Stimulated activated CD8-positive, alpha-beta memory T cell treated with anti-CD3 and anti-CD28 coated beads, Interleukin-4, amount 100 ng/mL, for 24 hours (primary cell): Measurements from ENCODE around the gene LPIN1.
A peak's percentile ranks its signal among the peaks of the same experiment; 100 is the strongest.
"Not testable (repeated sequence)": the region's sequence is repeated elsewhere in the genome, so short reads cannot be mapped to it uniquely, and the experiment has no call there.

ENCODE experiments used
- DNase-seq: peaks from one replicate; pipeline ENCODE4 v3.0.0-alpha.2; 2020; ENCODE audit warnings: low read depth

Gene LPIN1

DNA sequence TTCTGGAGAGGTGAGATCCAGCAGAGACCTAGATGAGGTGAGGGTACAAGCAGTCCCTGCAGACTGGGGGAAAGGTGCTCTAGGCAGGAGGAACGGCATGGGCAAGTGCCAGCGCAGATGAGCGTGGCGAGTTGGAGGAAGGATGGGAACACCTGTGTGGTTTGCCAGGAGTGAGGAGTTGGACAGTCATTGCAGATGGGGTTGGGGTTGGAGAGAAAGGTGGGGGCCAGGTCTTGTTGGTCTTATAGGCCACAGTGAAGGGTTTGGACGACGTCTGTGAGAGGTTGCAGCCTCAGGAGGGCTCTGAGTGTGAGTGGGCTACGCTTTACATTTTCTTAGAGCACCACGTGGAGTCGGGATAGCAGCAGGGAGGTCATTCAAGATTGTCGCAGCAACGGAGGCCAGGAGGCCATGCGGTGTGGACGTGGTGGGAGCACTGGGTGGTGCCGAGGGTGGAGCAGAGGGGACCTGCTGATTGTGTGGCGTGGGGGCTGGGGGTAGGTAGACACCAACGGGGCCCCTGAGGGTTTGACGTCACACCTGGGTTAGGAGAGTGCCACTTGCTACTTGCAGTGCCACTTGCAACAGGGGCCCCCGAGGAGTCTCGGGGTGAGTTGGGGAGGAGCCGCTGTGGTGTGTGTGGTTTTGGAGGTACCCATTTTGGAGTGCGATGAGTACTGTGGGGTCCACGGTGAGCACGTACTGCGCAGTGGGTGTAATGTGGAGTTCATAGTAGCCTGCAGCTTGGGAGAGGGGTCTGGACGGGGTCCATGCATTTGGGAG, 66.2 kb downstream of the LPIN1 start:
- no peak for DNase-seq

- not testable (repeated sequence) for DNase-seq
These were observed 66.9 kb downstream of the LPIN1 start for GRCh38 chr2:11813345-11813744.

- DNase-seq, result no peak
These were observed 67.5 kb downstream of the LPIN1 start for GRCh38 chr2:11813951-11814350.

DNA sequence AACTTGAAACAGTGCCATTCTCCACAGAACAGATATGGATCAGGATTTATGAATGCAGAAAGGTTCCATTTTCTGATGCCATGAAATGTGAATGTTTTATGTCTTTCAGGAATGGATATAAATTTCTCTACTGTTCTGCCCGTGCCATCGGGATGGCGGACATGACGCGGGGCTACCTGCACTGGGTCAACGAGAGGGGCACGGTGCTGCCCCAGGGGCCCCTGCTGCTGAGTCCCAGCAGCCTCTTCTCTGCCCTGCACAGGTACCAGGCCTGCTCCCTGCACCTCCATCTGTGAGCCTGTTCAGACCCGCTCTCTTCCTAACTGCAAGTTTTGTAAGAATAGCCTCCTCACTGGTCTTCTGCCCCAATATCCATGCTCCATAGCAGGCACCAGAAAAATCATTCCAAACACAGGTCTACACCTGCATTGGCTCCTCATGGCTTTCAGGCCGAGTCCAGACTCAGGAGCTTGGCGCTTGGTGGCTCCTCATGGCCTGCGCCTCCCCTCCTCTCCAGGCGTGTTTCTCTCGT, 68.6 kb downstream of the LPIN1 start:
- DNase-seq, result no peak

DNA sequence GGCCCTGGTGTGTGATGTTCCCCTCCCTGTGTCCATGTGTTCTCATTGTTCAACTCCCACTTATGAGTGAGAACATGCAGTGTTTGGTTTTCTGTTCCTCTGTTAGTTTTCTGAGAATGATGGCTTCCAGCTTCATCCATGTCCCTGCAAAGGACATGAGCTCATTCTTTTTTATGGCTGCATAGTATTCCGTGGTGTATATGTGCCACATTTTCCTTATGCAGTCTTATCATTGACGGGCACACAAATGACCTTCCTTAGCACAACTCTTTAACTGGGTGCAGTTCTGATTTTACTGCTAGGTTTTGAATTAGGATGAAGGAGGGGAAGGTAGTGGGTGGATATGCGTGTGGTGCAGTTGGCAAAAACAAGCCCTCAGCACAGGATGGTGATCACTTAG, 70.5 kb downstream of the LPIN1 start:
- not testable (repeated sequence) for DNase-seq

DNA sequence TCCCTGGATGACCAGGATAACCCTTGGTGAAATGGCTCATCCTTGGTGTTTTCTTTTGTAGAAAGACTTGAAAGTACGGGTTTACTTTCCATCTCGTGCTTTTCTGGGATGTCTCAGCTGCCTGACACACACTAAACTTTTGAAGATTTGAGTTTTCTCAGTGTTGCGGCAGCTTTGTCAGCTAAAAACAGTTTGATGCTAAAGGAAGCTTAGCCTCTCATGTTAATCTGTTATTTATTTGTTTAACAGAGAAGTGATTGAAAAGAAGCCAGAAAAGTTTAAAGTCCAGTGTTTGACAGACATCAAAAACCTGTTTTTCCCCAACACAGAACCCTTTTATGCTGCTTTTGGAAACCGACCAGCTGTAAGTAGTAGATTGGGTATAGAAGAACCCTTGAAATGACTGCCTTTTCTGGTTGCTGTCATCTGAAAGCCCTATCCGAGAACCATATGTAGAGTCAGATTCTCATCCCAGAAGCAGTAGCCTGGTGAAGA, 72.8 kb downstream of the LPIN1 start:
- no peak for DNase-seq

GRCh38 chr2:11820650-11821049, 74.2 kb downstream of the LPIN1 start:
- no peak for DNase-seq

DNA sequence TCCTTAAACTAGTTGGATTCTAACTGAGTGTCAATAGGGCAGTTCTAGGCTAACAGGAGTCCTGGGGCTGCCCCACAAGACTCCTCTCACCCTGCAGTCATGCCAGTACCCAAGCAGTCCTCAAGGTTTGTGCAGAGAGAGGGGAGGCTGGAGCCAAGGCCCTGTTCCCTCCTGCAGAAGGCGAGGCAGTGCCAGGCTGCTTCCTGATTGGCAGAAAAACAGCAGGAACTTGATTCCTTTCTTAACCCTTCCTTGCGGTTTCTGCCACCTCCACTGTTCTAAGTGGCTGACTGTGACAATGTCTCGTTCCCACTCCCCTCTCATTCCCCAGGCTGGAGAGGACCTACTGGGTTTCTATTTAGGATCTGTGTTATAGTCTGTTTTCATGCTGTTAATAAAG, 75.3 kb downstream of the LPIN1 start:
- DNase-seq, result no peak

GRCh38 chr2:11822359-11822745, 75.9 kb downstream of the LPIN1 start:
- not testable (repeated sequence) for DNase-seq

GRCh38 chr2:11822746-11823451, 76.5 kb downstream of the LPIN1 start:
- no peak for DNase-seq

DNA sequence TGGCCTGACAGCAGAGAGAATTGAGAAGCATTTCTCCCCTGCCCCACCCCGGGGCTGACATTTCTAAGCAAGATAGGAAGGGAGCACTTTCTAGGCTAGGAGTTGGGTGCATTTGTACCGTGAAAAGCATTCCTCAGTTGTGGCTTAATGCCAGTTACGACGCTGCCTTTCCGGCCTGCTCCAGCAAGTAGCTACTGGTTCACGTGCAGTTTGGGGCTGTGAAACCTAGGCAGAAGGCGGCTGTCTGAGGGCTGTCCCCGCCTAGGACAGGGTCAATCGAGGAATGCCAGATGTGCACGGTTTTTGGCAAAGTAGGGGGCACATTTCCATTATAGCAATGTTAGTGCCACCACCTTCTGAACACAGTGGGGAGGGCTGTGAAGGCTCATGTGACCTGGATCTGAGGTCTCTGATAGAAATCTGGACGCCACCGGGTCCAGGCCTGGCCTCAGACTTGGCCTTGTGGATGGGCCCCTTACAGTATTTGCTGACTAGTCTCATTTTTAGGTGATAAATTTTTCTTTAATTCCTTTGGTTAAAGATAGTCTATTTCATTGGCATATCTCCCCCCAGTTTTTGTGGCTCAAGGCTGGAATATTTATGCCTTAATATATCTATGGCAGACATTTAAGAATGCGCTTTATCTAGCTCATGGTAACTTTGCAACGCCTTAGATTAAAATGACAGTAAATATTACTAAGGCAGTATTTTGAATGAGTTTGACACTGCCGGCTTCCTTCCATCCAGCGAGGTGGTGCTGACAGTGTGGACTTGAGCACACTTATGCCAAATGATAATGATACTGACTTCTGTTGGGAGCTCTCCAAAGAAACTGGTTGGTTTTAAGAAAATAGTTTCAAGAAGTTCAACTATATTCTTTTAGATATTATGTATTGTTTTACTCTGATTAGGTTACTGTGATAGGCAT, 78.7 kb downstream of the LPIN1 start:
- no peak for DNase-seq

DNA sequence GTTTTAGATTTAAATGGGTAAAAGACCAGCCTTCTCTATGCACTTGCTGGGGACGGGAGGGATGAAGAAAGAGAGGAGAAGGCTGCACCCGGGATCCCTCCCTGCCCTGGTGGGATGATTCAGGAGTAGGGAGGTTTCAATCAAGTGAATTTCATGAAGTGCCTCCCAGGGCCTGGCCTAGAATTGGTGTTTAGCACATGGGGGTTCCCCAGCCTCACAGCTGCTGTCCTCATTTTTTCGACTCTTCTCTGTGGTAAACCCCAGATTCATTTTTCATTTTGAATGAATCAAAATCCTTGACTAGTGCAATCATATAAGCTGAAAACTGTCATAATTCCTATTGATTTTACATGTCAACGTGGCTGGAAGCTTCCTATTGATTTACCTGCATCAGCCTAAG, 81.1 kb downstream of the LPIN1 start:
- no peak for DNase-seq

DNA sequence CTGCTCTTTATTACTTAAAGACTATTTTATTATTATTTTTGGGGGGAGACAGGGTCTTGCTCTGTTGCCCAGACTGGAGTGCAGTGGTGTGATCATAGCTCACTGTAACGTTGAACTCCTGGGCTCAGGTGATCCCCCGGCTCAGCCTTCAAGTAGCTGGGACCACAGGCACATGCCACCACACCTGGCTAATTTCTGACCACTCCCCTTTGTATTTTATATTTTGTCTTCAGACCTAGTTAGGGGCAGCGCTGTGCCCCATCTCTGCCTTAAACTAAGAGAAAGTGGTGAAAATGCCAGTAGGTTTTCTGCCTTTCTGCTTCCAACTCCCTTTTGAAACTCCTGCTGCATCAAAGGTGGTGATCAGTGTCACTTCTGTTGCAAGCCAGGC, 82.5 kb downstream of the LPIN1 start:
- DNase-seq, result no peak

GRCh38 chr2:11829324-11829946, 83.0 kb downstream of the LPIN1 start:
- peak; percentile 40 for DNase-seq

DNA sequence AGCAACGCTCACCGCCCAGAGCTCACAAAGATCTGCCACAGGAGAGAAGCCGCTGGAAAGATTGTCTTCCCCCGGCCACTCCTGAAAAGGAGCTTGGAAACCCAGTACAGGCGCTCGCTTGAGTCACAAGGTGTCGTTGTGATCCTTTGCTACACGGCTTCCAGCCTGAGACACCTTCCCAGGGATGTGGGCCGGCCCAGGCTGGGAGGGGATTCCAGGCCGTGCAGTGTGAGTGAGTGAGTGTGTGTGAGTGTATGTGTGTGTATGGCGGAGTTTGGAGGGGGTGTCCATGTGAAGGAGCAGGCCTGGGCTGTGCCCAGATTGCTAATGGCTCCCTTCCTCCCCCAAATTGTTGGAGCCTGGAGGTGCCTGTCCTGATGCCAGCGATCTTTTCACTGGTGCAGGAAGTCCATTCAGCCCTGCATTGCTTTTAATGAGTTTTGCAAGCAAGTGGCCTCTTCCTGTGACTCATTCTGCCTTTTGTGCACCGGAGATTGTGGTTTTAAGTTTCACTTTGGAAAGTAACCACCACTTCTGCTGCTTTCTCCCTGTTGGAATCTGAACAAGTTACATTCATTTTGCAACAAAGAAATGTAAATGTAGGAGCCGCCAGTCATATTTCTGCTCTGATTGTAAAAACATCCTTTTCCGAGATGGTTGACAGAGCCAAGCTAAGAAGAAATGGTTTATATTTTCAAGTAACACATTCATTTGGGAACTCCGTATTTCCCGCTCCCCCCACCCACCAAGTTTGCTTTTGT, 83.7 kb downstream of the LPIN1 start:
- DNase-seq, result no peak

DNA sequence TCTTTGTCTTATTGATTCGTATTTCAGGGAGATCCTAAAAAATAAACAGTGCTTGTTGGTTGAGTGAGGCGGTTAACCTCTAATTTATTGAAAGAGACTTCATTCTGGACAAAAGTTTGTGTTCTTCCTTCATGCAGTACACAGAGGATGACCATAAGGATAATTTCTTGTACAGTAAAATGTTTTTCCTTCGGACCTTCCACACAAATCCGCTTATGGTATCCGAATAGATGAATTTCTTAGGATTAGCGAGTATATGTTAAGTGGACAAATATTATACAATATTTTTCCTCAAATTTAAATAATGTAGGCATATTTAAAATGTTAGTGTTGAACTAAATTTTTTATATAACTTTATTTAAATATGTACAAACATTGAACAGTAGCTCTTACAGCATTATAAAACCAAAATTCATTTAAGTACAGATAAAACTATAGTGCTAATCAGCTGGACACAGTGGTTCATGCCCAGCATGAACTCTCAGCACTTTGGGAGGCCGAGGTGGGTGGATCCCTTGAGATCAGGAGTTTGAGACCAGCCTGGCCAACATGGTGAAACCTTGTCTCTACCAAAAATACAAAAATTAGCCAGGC, 84.4 kb downstream of the LPIN1 start:
- no peak for DNase-seq

DNA sequence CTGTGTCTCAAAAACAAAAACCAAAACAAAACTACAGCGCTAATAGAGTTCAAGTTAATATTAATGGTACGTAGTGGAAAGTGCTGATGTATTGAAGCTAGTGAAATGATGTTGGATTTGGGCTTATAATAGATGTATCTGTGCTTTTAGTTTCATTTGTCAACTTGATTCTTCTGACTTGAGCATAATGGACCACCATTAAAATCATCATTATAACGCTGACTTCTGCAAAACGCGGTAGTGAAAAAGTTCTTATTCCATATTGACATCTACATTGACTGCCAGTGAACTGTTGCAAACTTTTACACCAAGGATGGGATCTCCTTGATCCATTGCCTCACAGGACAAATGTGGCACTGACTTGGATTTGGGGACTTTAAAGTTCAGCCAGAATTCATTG, 85.0 kb downstream of the LPIN1 start:
- no peak for DNase-seq

DNA sequence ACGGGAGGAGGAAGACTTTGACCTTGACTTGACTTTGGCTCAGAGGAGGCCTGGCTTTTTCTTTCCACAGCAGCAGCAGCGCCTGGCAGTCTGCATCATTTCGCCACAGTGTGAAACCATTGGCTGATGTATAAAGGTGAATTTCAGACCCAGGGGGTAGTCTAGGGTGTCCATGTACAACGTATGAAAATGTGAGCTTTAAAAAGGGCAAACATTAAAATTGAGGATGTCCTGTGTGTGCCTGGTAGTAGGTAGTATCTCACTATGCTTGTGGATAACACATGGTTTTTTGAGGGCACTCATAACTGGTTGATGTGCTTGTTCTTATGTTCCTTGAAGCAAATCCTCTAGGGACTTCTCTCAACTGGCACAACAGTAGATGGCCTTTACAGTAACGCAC, 86.1 kb downstream of the LPIN1 start:
- DNase-seq, result no peak

- no peak for DNase-seq
These were observed 87.2 kb downstream of the LPIN1 start for GRCh38 chr2:11833601-11834000.

- DNase-seq, result no peak
These were observed 89.0 kb downstream of the LPIN1 start for GRCh38 chr2:11835403-11835802.
